A673 (cell line): Measurements from ENCODE around the gene TSKU. TPM values are rescaled to one million over a fixed set of nuclear protein-coding genes. Genes with fewer than 3 reads are reported as not detected.

Experiments
- BruUV-seq: library from RNA; stranded (reverse); fragments of 400-500 nt; replicated peaks from 2 replicates; lab custom pipeline; 2021; lab: Mats Ljungman, UMichigan
- CTCF ChIA-PET: fragments of 300-600 bp; sonication (Branson Sonifier 250); formaldehyde crosslinking; loops from one replicate; lab custom pipeline; 2022; ENCODE audit warnings: antibody characterized with exemption; lab: Charles Lee
- POLR2A ChIA-PET: fragments of 300-600 bp; sonication (Branson Sonifier 250); formaldehyde crosslinking; loops from one replicate; lab custom pipeline; 2022; ENCODE audit warnings: antibody characterized with exemption; ENCODE audit not compliant: low non-redundant PET; lab: Charles Lee
- DNase-seq: peaks from one replicate; pipeline ENCODE4 v3.0.0-alpha.2; 2015; ENCODE audit warnings: low spot score
- H3K27ac ChIP-seq: fragments of 200-600 bp; sonication (generic); 2 replicates; pipeline ENCODE4 v1.5.1; 2016; ENCODE audit warnings: mixed run types, low read depth, mild to moderate bottlenecking, mixed read lengths, antibody characterized with exemption, low read length; ENCODE audit not compliant: poor library complexity, severe bottlenecking
- H3K27me3 ChIP-seq: fragments of 200-600 bp; sonication (generic); replicated peaks from 2 replicates; pipeline ENCODE4 v1.6.1; 2017; ENCODE audit warnings: mixed run types, low read depth, mild to moderate bottlenecking, mixed read lengths, antibody characterized with exemption, low read length; ENCODE audit not compliant: insufficient read depth, poor library complexity
- H3K36me3 ChIP-seq: fragments of 200-600 bp; sonication (generic); 2 replicates; pipeline ENCODE4 v1.6.1; 2016; ENCODE audit warnings: mixed run types, mild to moderate bottlenecking, mixed read lengths, antibody characterized with exemption, low read length; ENCODE audit not compliant: insufficient read depth, poor library complexity, severe bottlenecking
- H3K4me1 ChIP-seq: fragments of 200-600 bp; sonication (generic); 2 replicates; pipeline ENCODE4 v1.6.1; 2017; ENCODE audit warnings: mixed run types, mild to moderate bottlenecking, mixed read lengths, antibody characterized with exemption, low read length; ENCODE audit not compliant: insufficient read depth, poor library complexity, severe bottlenecking
- H3K4me3 ChIP-seq: fragments of 200-600 bp; sonication (generic); 2 replicates; pipeline ENCODE4 v1.5.1; 2016; ENCODE audit warnings: low read depth, mixed run types, mild to moderate bottlenecking, mixed read lengths, low read length; ENCODE audit not compliant: poor library complexity, severe bottlenecking
- H3K9me3 ChIP-seq: fragments of 200-600 bp; sonication (generic); 2 replicates; pipeline ENCODE4 v1.6.1; 2016; ENCODE audit warnings: mixed run types, low read depth, mild to moderate bottlenecking, mixed read lengths, antibody characterized with exemption, low read length; ENCODE audit not compliant: poor library complexity, severe bottlenecking
- CTCF ChIP-seq: fragments of 300-800, 200-600 bp; sonication (generic); conservative IDR thresholded peaks from 2 replicates; pipeline ENCODE4 v1.5.1; 2017; ENCODE audit warnings: low read depth, mild to moderate bottlenecking, antibody characterized with exemption, low read length, moderate library complexity, mixed read lengths
- EZH2 ChIP-seq: fragments of 200-600 bp; sonication (generic); IDR thresholded peaks from 2 replicates; pipeline ENCODE4 v1.6.1; 2017; ENCODE audit warnings: borderline replicate concordance, low read depth, mild to moderate bottlenecking, mixed read lengths, antibody characterized with exemption, low read length; ENCODE audit not compliant: poor library complexity, severe bottlenecking
- intact Hi-C: fragments of 100-400 bp; cut with micrococcal nuclease; formaldehyde crosslinking; loops from one replicate; pipeline ENCODE4 v1.10.0; 2022; ENCODE audit not compliant: unreplicated experiment
- total RNA-seq: library from RNA; stranded (reverse); gene quantifications from 2 replicates; pipeline ENCODE4 v1.2.3, GENCODE V29; 2021

Gene TSKU
- total RNA-seq, 1 experiment from 2014 or later, result 25.3 TPM

GRCh38 chr11:76770642-76771445, 12.3 kb upstream of the TSKU start:
- DNase-seq, result no peak
- Histone ChIP-seq H3K9me3 (peaks cover 7% of the 10 kb centered on the region), H3K27ac (no peak overlapping the region), H3K27me3 (no peaks in the 10 kb centered on the region), H3K4me3 (no peak overlapping the region), H3K36me3 (no peaks in the 10 kb centered on the region), H3K4me1 (peaks cover 45% of the 10 kb centered on the region)
- BruUV-seq, result no TSS peak
- intact Hi-C loops, result no loop called here
- ChIA-PET POLR2A (no interaction called here), CTCF (no interaction called here)
- no peak for TF ChIP-seq CTCF
- TF ChIP-seq EZH2, result no peak

GRCh38 chr11:76771446-76772099, 11.6 kb upstream of the TSKU start:
- no peak for DNase-seq
- BruUV-seq, result no TSS peak
- Histone ChIP-seq H3K9me3 (peaks cover 14% of the 10 kb centered on the region), H3K27ac (no peak overlapping the region), H3K4me1 (peaks cover 45% of the 10 kb centered on the region), H3K4me3 (no peak overlapping the region), H3K36me3 (no peaks in the 10 kb centered on the region), H3K27me3 (no peaks in the 10 kb centered on the region)
- ChIA-PET CTCF (no interaction called here), POLR2A (no interaction called here)
- intact Hi-C loops, result no loop called here
- no peak for TF ChIP-seq CTCF
- no peak for TF ChIP-seq EZH2

GRCh38 chr11:76772100-76772782, 10.9 kb upstream of the TSKU start:
- POLR2A ChIA-PET, result no interaction called here
- H3K4me3 ChIP-seq, result no peak overlapping the region
- no peaks in the 10 kb centered on the region for H3K27me3 ChIP-seq
- CTCF ChIA-PET, result no interaction called here
- peaks cover 20% of the 10 kb centered on the region for H3K9me3 ChIP-seq
- TF ChIP-seq EZH2 (no peak), CTCF (no peak)
- H3K4me1 ChIP-seq, result peaks cover 45% of the 10 kb centered on the region
- H3K36me3 ChIP-seq, result no peaks in the 10 kb centered on the region
- no peak for DNase-seq
- BruUV-seq, result no TSS peak
- intact Hi-C loops, result no loop called here
- H3K27ac ChIP-seq, result no peak overlapping the region
